ENCODE results near the gene ARHGAP21.

DNA sequence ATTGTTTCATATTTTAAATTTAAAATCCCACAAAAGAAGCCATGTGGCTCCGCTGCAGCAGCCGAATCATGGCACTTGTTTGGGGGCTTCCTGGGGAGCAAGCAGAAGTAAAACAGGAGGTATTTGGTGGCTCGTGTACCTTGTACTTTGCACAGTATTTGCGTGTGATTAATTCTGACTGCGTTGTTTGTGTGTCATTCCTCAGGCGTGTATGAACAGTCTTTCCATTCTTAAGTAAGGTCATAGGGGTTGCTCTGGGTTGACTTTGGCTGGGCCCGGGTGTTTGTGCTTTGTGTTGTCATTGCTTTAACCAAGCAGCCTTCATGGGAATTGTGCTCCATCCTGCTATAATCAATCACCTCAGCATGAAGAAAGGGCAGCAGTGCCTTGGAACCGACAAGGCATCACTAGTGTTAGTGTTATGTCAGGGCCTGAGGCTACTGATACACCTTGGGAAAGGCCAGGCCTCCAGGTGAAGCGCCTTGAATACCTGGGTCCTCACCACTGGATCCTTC is 182.4 kb downstream of the ARHGAP21 start:
- TF ChIP-seq POLR2A (IDR thresholded peaks at IDR 0.05): no peak
- TF ChIP-seq, protein P1, sequence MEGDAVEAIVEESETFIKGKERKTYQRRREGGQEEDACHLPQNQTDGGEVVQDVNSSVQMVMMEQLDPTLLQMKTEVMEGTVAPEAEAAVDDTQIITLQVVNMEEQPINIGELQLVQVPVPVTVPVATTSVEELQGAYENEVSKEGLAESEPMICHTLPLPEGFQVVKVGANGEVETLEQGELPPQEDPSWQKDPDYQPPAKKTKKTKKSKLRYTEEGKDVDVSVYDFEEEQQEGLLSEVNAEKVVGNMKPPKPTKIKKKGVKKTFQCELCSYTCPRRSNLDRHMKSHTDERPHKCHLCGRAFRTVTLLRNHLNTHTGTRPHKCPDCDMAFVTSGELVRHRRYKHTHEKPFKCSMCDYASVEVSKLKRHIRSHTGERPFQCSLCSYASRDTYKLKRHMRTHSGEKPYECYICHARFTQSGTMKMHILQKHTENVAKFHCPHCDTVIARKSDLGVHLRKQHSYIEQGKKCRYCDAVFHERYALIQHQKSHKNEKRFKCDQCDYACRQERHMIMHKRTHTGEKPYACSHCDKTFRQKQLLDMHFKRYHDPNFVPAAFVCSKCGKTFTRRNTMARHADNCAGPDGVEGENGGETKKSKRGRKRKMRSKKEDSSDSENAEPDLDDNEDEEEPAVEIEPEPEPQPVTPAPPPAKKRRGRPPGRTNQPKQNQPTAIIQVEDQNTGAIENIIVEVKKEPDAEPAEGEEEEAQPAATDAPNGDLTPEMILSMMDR (IDR thresholded peaks at IDR 0.05): no peak
